WTC11 (cell line): ENCODE results near the gene CHST14.

ENCODE experiments used
- ATF3 ChIP-seq: sonication (generic); formaldehyde crosslinking; conservative IDR thresholded peaks from 2 replicates; pipeline ENCODE4 v1.8.1; 2022; ENCODE audit warnings: mild to moderate bottlenecking, missing genetic modification reagents
- CTCF ChIP-seq: fragments of 200-600 bp; IDR thresholded peaks from 2 replicates; pipeline ENCODE4 v1.8.0; 2022; ENCODE audit warnings: antibody characterized with exemption
- E2F1 ChIP-seq: sonication (generic); formaldehyde crosslinking; IDR thresholded peaks from 2 replicates; pipeline ENCODE4 v1.8.0; 2022; ENCODE audit warnings: mild to moderate bottlenecking, missing genetic modification reagents
- FOXJ3 ChIP-seq: sonication (generic); formaldehyde crosslinking; IDR thresholded peaks from 2 replicates; pipeline ENCODE4 v1.9.0; 2021; ENCODE audit warnings: missing genetic modification reagents, mild to moderate bottlenecking, borderline replicate concordance
- GTF2I ChIP-seq: fragments of 250-450 bp; sonication (Bioruptor Pico); conservative IDR thresholded peaks from 2 replicates; pipeline ENCODE4 v1.4.0; 2021; ENCODE audit warnings: mild to moderate bottlenecking
- IRF1 ChIP-seq: sonication (generic); formaldehyde crosslinking; IDR thresholded peaks from 2 replicates; pipeline ENCODE4 v1.8.0; 2023; ENCODE audit warnings: missing genetic modification reagents
- MAX ChIP-seq: sonication (generic); formaldehyde crosslinking; IDR thresholded peaks from 2 replicates; pipeline ENCODE4 v1.8.0; 2022; ENCODE audit warnings: mild to moderate bottlenecking, missing genetic modification reagents
- MXD4 ChIP-seq: fragments of 250-450 bp; sonication (Bioruptor Pico); IDR thresholded peaks from 2 replicates; pipeline ENCODE4 v1.8.0; 2021; ENCODE audit warnings: mild to moderate bottlenecking, moderate library complexity, borderline replicate concordance
- NFATC4 ChIP-seq: fragments of 250-450 bp; sonication (Bioruptor Pico); IDR thresholded peaks from 2 replicates; pipeline ENCODE4 v1.9.0; 2021; ENCODE audit warnings: mild to moderate bottlenecking
- TEAD4 ChIP-seq: sonication (generic); formaldehyde crosslinking; IDR thresholded peaks from 2 replicates; pipeline ENCODE4 v1.8.0; 2022; ENCODE audit warnings: mild to moderate bottlenecking, missing genetic modification reagents
- USF2 ChIP-seq: sonication (generic); formaldehyde crosslinking; IDR thresholded peaks from 2 replicates; pipeline ENCODE4 v1.8.1; 2023; ENCODE audit warnings: mild to moderate bottlenecking, missing genetic modification reagents, moderate library complexity
- ZNF138 ChIP-seq: sonication (generic); formaldehyde crosslinking; conservative IDR thresholded peaks from 2 replicates; pipeline ENCODE4 v1.8.1; 2022; ENCODE audit warnings: mild to moderate bottlenecking, moderate library complexity, missing genetic modification reagents
- ZNF423 ChIP-seq: fragments of 250-450 bp; sonication (Bioruptor Pico); IDR thresholded peaks from 2 replicates; pipeline ENCODE4 v2.1.2; 2022; ENCODE audit warnings: mild to moderate bottlenecking, moderate library complexity
- ZNF512 ChIP-seq: sonication (generic); formaldehyde crosslinking; IDR thresholded peaks from 2 replicates; pipeline ENCODE4 v1.8.1; 2022; ENCODE audit warnings: missing genetic modification reagents, borderline replicate concordance

- no peak for TF ChIP-seq ZNF138 (CRISPR knock-in tag)
- no peak for TF ChIP-seq FOXJ3 (CRISPR knock-in tag)
- no peak for TF ChIP-seq ZNF512 (CRISPR knock-in tag)
- TF ChIP-seq CTCF: no peak
- TF ChIP-seq ZNF423 (CRISPR knock-in tag): no peak
- TF ChIP-seq USF2 (CRISPR knock-in tag): no peak
- TF ChIP-seq NFATC4 (CRISPR knock-in tag): no peak
- TF ChIP-seq E2F1 (CRISPR knock-in tag): no peak
- TF ChIP-seq TEAD4 (CRISPR knock-in tag): no peak
- no peak for TF ChIP-seq ATF3
- TF ChIP-seq MAX (CRISPR knock-in tag): no peak
- TF ChIP-seq IRF1: no peak
- TF ChIP-seq GTF2I (CRISPR knock-in tag): no peak
- TF ChIP-seq MXD4 (CRISPR knock-in tag): no peak
Observed at GRCh38 chr15:40425681-40426080, 45.1 kb upstream of the CHST14 start.
